PC-9 (cell line): ENCODE data around the gene CEACAM21.

Source experiments
- CTCF ChIP-seq: fragments of 200-600 bp; sonication (generic); conservative IDR thresholded peaks from 2 replicates; pipeline ENCODE4 v1.6.1; 2017; ENCODE audit warnings: mixed run types, antibody characterized with exemption, mild to moderate bottlenecking, moderate library complexity
- EZH2 ChIP-seq: fragments of 200-600 bp; sonication (generic); IDR thresholded peaks from 2 replicates; pipeline ENCODE4 v1.8.0; 2017; ENCODE audit warnings: antibody characterized with exemption, low read depth

GRCh38 chr19:41610789-41611188 lies 34.8 kb downstream of the CEACAM21 start:
- TF ChIP-seq CTCF (no peak), EZH2 (no peak)
